ENCODE results near the gene CPSF4.

- TF ChIP-seq POLR2A (IDR thresholded peaks at IDR 0.05; ENCODE audit: low read depth, low read length), result no peak
- TF ChIP-seq POLR2AphosphoS5 (IDR thresholded peaks at IDR 0.05; ENCODE audit: low read depth, low read length), result no peak
Observed at GRCh38 chr7:99433158-99433557, 5.6 kb upstream of the CPSF4 start.
